H1 (cell line): ENCODE data around the gene DSTYK. TPM values are rescaled to one million over a fixed set of nuclear protein-coding genes. Genes with fewer than 3 reads are reported as not detected.

ENCODE experiments used
- CTCF ChIA-PET: fragments of 300-600 bp; sonication (Branson Sonifier 250); formaldehyde crosslinking; loops from one replicate; lab custom pipeline; 2021; ENCODE audit not compliant: partially characterized antibody; lab: Charles Lee
- POLR2A ChIA-PET: fragments of 300-600 bp; sonication (Branson Sonifier 250); formaldehyde crosslinking; loops from one replicate; lab custom pipeline; 2021; ENCODE audit warnings: inconsistent platforms; ENCODE audit not compliant: partially characterized antibody; lab: Charles Lee
- DNase-seq, 2 experiments: peaks; one replicate each; pipeline versions ENCODE4 v3.0.0 to v3.0.0-alpha.2; 2010 to 2022; ENCODE audit warnings: low spot score in 2 of 2, low read depth in 1 of 2, mixed read lengths in 1 of 2
- FAIRE-seq: peaks from 2 replicates; lab custom pipeline; 2011; peaks lifted over from hg19 to GRCh38; lab: Jason Lieb, UNC
- H2AFZ ChIP-seq: 2 replicates; pipeline ENCODE4 v1.8.1; 2012; ENCODE audit warnings: low read length, inconsistent platforms
- H2AK5ac ChIP-seq: 2 replicates; pipeline ENCODE4 v1.6.1; 2013; ENCODE audit warnings: low read depth, low read length
- H2BK120ac ChIP-seq: replicated peaks from 2 replicates; pipeline ENCODE3; 2013; ENCODE audit warnings: low read depth, low read length, inconsistent platforms
- H2BK12ac ChIP-seq: 2 replicates; pipeline ENCODE4 v1.6.1; 2013; ENCODE audit warnings: low read depth, low read length
- H2BK15ac ChIP-seq: 2 replicates; pipeline ENCODE4 v1.6.1; 2013; ENCODE audit warnings: low read length
- H2BK20ac ChIP-seq: 2 replicates; pipeline ENCODE4 v1.6.1; 2013; ENCODE audit warnings: low read length
- H2BK5ac ChIP-seq: 2 replicates; pipeline ENCODE4 v1.6.1; 2013; ENCODE audit warnings: low read depth, low read length
- H3K14ac ChIP-seq: 2 replicates; pipeline ENCODE4 v1.6.1; 2013; ENCODE audit warnings: inconsistent platforms; ENCODE audit not compliant: insufficient read length
- H3K18ac ChIP-seq: 2 replicates; pipeline ENCODE4 v1.6.1; 2013; ENCODE audit warnings: low read length; ENCODE audit errors: extremely low read depth
- H3K23ac ChIP-seq: 2 replicates; pipeline ENCODE4 v1.6.1; 2013; ENCODE audit warnings: inconsistent platforms; ENCODE audit not compliant: insufficient read length
- H3K23me2 ChIP-seq: 2 replicates; pipeline ENCODE4 v1.6.1; 2013; ENCODE audit warnings: low read depth, low read length
- H3K27ac ChIP-seq: 2 replicates; pipeline ENCODE4 v1.6.1; 2011; ENCODE audit warnings: low read depth, low read length, inconsistent platforms
- H3K27me3 ChIP-seq, 4 experiments: replicated peaks in 1 of 4; 1 replicate in 1 of 4; 2 replicates in 3 of 4; pipeline versions ENCODE4 v1.6.1 to v1.8.1; 2011 to 2013; ENCODE audit warnings: low read length in 3 of 4, mild to moderate bottlenecking in 3 of 4, inconsistent platforms in 2 of 4, mixed read lengths in 2 of 4, moderate library complexity in 1 of 4; ENCODE audit not compliant: control insufficient read depth in 3 of 4, insufficient read depth in 3 of 4; ENCODE audit errors: extremely low read depth in 1 of 4
- H3K36me3 ChIP-seq, 4 experiments: 2 replicates each; pipeline versions ENCODE4 v1.6.1 to v1.8.1; 2011 to 2013; ENCODE audit warnings: mild to moderate bottlenecking in 4 of 4, low read length in 3 of 4, moderate library complexity in 2 of 4, control low read depth in 1 of 4, inconsistent platforms in 1 of 4; ENCODE audit not compliant: insufficient read depth in 4 of 4, control insufficient read depth in 2 of 4
- H3K4ac ChIP-seq: replicated peaks from 2 replicates; pipeline ENCODE3; 2013; ENCODE audit warnings: low read length, low read depth, mixed read lengths, inconsistent platforms; ENCODE audit not compliant: insufficient read length
- H3K4me1 ChIP-seq, 4 experiments: replicated peaks in 1 of 4; 1 replicate in 1 of 4; 2 replicates in 3 of 4; pipeline versions ENCODE4 v1.6.1 to v1.8.1; 2011 to 2013; ENCODE audit warnings: low read length in 3 of 4, inconsistent platforms in 2 of 4, mixed read lengths in 1 of 4; ENCODE audit not compliant: insufficient read depth in 4 of 4, control insufficient read depth in 3 of 4
- H3K4me2 ChIP-seq, 2 experiments: 2 replicates each; pipeline versions ENCODE4 v1.6.1 to v1.8.1; 2011 to 2013; ENCODE audit warnings: low read depth in 2 of 2, low read length in 2 of 2, control low read depth in 1 of 2, inconsistent platforms in 1 of 2, mild to moderate bottlenecking in 1 of 2; ENCODE audit not compliant: insufficient read depth in 1 of 2
- H3K4me3 ChIP-seq, 4 experiments: fragments of 200-600, 300-600 bp in 1 of 4; sonication (generic), shearing (Covaris generic), sonication (Bioruptor Twin) in 1 of 4; 2 replicates each; pipeline versions ENCODE4 v1.5.1 to v1.8.1; 2011 to 2016; ENCODE audit warnings: low read length in 4 of 4, low read depth in 3 of 4, control low read depth in 2 of 4, inconsistent platforms in 2 of 4, mild to moderate bottlenecking in 2 of 4, mixed read lengths in 1 of 4, moderate library complexity in 1 of 4; ENCODE audit not compliant: insufficient read depth in 2 of 4; ENCODE audit errors: extremely low read depth in 1 of 4
- H3K56ac ChIP-seq: replicated peaks from 2 replicates; pipeline ENCODE3; 2013; ENCODE audit warnings: low read depth, mild to moderate bottlenecking, mixed read lengths, low read length, inconsistent platforms; ENCODE audit not compliant: insufficient read length
- H3K79me1 ChIP-seq: 2 replicates; pipeline ENCODE4 v1.6.1; 2013; ENCODE audit warnings: low read depth, low read length, control low read depth
- H3K79me2 ChIP-seq, 2 experiments: 2 replicates each; pipeline versions ENCODE4 v1.6.1 to v1.8.1; 2012 to 2013; ENCODE audit warnings: low read length in 2 of 2, mild to moderate bottlenecking in 2 of 2, inconsistent platforms in 1 of 2; ENCODE audit not compliant: insufficient read depth in 2 of 2, control insufficient read depth in 1 of 2
- H3K9ac ChIP-seq, 4 experiments: replicated peaks in 1 of 4; 1 replicate in 1 of 4; 2 replicates in 3 of 4; pipeline versions ENCODE4 v1.6.1 to v1.8.1; 2011 to 2013; ENCODE audit warnings: low read depth in 3 of 4, low read length in 3 of 4, control low read depth in 2 of 4, mild to moderate bottlenecking in 2 of 4, moderate library complexity in 2 of 4, inconsistent platforms in 1 of 4; ENCODE audit errors: extremely low read depth in 1 of 4
- H3K9me3 ChIP-seq, 2 experiments: 2 replicates each; pipeline versions ENCODE4 v1.6.1 to v1.8.1; 2012 to 2013; ENCODE audit warnings: mild to moderate bottlenecking in 2 of 2, moderate library complexity in 2 of 2, control low read depth in 1 of 2, inconsistent platforms in 1 of 2, low read depth in 1 of 2, low read length in 1 of 2, mixed read lengths in 1 of 2; ENCODE audit not compliant: insufficient read depth in 2 of 2
- H4K20me1 ChIP-seq, 2 experiments: replicated peaks in 1 of 2; 2 replicates each; pipeline versions ENCODE3 to v1.8.1; 2011 to 2013; ENCODE audit warnings: inconsistent platforms in 2 of 2, low read length in 2 of 2, mild to moderate bottlenecking in 1 of 2; ENCODE audit not compliant: insufficient read depth in 2 of 2, control insufficient read depth in 1 of 2
- H4K5ac ChIP-seq: 2 replicates; pipeline ENCODE4 v1.6.1; 2013; ENCODE audit warnings: low read length, low read depth, mixed read lengths, inconsistent platforms; ENCODE audit not compliant: insufficient read length
- H4K8ac ChIP-seq: 2 replicates; pipeline ENCODE4 v1.8.0; 2013; ENCODE audit warnings: mild to moderate bottlenecking, moderate library complexity, low read length, inconsistent platforms; ENCODE audit not compliant: insufficient read depth; ENCODE audit errors: extremely low read depth
- H4K91ac ChIP-seq: replicated peaks from 2 replicates; pipeline ENCODE3; 2013; ENCODE audit warnings: low read length, mixed read lengths, inconsistent platforms; ENCODE audit not compliant: insufficient read length
- WGBS, 2 experiments: shearing (Covaris generic) in 1 of 2; methylation state at CpG; one replicate each; pipeline versions ENCODE4 v1.1.6 to v1.1.7; 2013 to 2015; ENCODE audit warnings: low lambda C conversion rate in 2 of 2, mixed read lengths in 2 of 2, inconsistent platforms in 1 of 2, low coverage in 1 of 2, missing lambda C conversion rate in 1 of 2; ENCODE audit not compliant: insufficient replicate concordance in 2 of 2, insufficient coverage in 1 of 2, insufficient read length in 1 of 2; ENCODE audit errors: extremely low coverage in 1 of 2, missing lambda C conversion rate in 1 of 2; 5-methylcytosine and 5-hydroxymethylcytosine counted together
- polyA plus RNA-seq, 7 experiments: library from polyadenylated mRNA; depleted of rRNA in 3 of 7; stranded (reverse) in 5 of 7; unstranded in 2 of 7; fragments of >200 nt in 5 of 7; fragments of 200-250 nt in 2 of 7; gene quantifications; 1 replicate in 5 of 7; 2 replicates in 1 of 7; 4 replicates in 1 of 7; pipeline versions ENCODE4 v1.2.1 to v1.2.3, GENCODE V29; 2011 to 2013; ENCODE audit warnings: missing spikeins in 2 of 7, mixed read lengths in 2 of 7
- total RNA-seq: library from RNA; stranded (reverse); fragmentation: NEBNext Ultra II Directional; extraction: Animal tissue kit (Norgen Biotek cat#: 25700); gene quantifications from 2 replicates; pipeline ENCODE4 v1.2.1, GENCODE V29; 2021

DSTYK gene
- total and polyA plus RNA-seq, 2 of the 8 experiments (the other 6 are each of a cell fraction or from before 2014, with no cell fraction given): 2.7 to 8.5 TPM

GRCh38 chr1:205109269-205109668 lies 102.2 kb downstream of the DSTYK start:
- Histone ChIP-seq H2BK5ac (no peak overlapping the region), H2AFZ (no peak overlapping the region), H3K4me3 (no peak overlapping the region), H2BK15ac (no peak overlapping the region), H3K79me1 (no peaks in the 10 kb centered on the region; the same call in 1 of the 2 replicates), H4K8ac (no peak overlapping the region), H3K56ac (no peak overlapping the region), H3K18ac (no peak overlapping the region), H3K9me3 (no peaks in the 10 kb centered on the region), H3K36me3 (peaks cover 0 to 31% (median 17%) of the 10 kb centered on the region in 4 experiments; a peak in 6 of 8 replicates), H3K79me2 (0 out of 4 replicates have a peak, but pooled peaks cover 2% of the 10 kb centered on the region in 2 experiments), H4K5ac (no peak overlapping the region), H3K23ac (no peak overlapping the region), H2BK20ac (no peak overlapping the region), H3K27ac (no peak overlapping the region), H3K4me2 (no peak overlapping the region), H3K14ac (no peak overlapping the region), H3K9ac (no peak overlapping the region), H3K4ac (no peak overlapping the region), H2AK5ac (no peak overlapping the region), H3K27me3 (no peaks in the 10 kb centered on the region), H2BK12ac (no peak overlapping the region), H3K4me1 (no peaks in the 10 kb centered on the region; a peak in 1 of 7 replicates), H3K23me2 (no peaks in the 10 kb centered on the region), H4K91ac (no peak overlapping the region), H4K20me1 (peaks cover 0 to 1% of the 10 kb centered on the region in 2 experiments), H2BK120ac (no peak overlapping the region)
- DNase-seq: no peak
- ChIA-PET CTCF (interaction anchor here (0.6 to 3.2 kb wide), 15 partner anchors 10 to 156 kb away, joined by 3 to 16 read pairs (median 4); partner anchors contain the start of gene RBBP5), POLR2A (interaction anchor here (3.3 kb wide), 1 partner anchor 12 kb away, joined by 21 read pairs; the partner anchor contains the start of gene RBBP5)
- no peak for FAIRE-seq
- WGBS, 2 experiments: 69% methylated on average over 1 of the region's 1 CpG; no CpG with 5 or more reads in 1 of the 2 experiments
